ENCODE data around the gene ANKRD24. TPM values are rescaled to one million over a fixed set of nuclear protein-coding genes. Genes with fewer than 3 reads are reported as not detected.

ANKRD24 gene
- total and polyA plus RNA-seq, 2 experiments from 2014 or later: 3.7 to 18.0 TPM

DNA sequence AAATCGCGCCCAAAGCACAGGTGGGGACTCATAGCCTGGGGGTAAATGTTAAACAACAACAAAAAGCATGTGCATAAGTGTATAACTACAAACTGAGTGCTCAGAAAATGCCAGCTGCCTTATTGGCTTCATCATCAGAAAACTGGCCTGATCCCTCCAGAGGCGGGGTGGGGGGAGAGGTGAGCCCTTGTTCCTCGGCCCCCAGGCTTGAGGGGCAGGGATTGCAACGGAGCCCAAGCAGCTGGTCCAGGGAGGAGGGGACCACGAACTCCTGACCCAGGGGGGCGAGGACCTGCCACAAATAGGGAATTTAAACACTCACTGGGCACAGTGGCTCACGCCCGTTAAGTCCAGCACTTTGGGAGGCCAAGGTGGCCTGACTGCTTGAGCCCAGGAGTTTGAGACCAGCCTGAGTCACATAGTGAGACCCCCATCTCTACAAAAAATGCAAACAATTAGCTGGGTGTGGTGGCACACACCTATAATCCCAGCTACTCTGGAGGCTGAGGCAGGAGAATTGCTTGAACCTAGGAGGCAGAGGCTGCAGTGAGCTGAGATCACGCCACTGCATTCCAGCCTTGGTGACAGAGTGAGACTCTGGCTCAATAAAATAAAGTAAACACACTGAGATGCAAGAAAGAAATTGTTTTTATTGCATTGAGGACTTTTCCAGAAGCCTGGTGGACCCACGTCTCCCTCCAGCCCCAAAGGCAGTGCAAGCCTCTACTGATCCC lies 8.8 kb upstream of the ANKRD24 start (continued):
- TF ChIP-seq REST (IDR thresholded peaks at IDR 0.05; ENCODE audit: unreplicated experiment): no peak
- TF ChIP-seq NANOG (IDR thresholded peaks at IDR 0.05; ENCODE audit: borderline replicate concordance): no peak
- no peak for TF ChIP-seq STAT1 (IDR thresholded peaks at IDR 0.05; ENCODE audit: unreplicated experiment)
- no peak for TF ChIP-seq POLR2AphosphoS5 (IDR thresholded peaks at IDR 0.05; ENCODE audit: low read depth)
- no peak for TF ChIP-seq CREB1 (CRISPR knock-in tag; IDR thresholded peaks at IDR 0.05; ENCODE audit: low read depth)
- TF ChIP-seq CTCF (conservative IDR thresholded peaks at IDR 0.05; ENCODE audit: low read depth in 2 of 2): no peak
- TF ChIP-seq EZH2 (IDR thresholded peaks at IDR 0.05; ENCODE audit: low read depth, unreplicated experiment): no peak
- no peak for TF ChIP-seq JUNB (IDR thresholded peaks at IDR 0.05; ENCODE audit: unreplicated experiment)

GRCh38 chr19:4174213-4174894 lies 8.1 kb upstream of the ANKRD24 start:
- Histone ChIP-seq H3K4me2 (no peak overlapping the region), H3K27ac (ENCODE audit: low read depth) (no peak overlapping the region), H3K4me1 (ENCODE audit: insufficient read depth) (no peaks in the 10 kb centered on the region), H3F3A (replicated peaks; ENCODE audit: low read depth) (no peaks in the 10 kb centered on the region), H4K20me1 (replicated peaks; ENCODE audit: insufficient read depth) (no peaks in the 10 kb centered on the region; the same call in 1 of the 2 replicates), H3K9me2 (ENCODE audit: insufficient read depth) (no peaks in the 10 kb centered on the region), H3K36me3 (ENCODE audit: insufficient read depth) (no peaks in the 10 kb centered on the region), H3K4me3 (no peak overlapping the region), H2AFZ (no peak overlapping the region), H3K79me2 (replicated peaks; ENCODE audit: insufficient read depth) (no peaks in the 10 kb centered on the region), H3K27me3 (ENCODE audit: insufficient read depth) (peaks cover 8% of the 10 kb centered on the region; the same call in 1 of the 2 replicates)
- H3K9me3 Mint-ChIP-seq: no peaks in the 10 kb centered on the region
- peaks cover 4% of the 10 kb centered on the region; the same call in 1 of the 3 replicates for H3K4me1 Mint-ChIP-seq
- peaks cover 17% of the 10 kb centered on the region for H3K27me3 Mint-ChIP-seq (ENCODE audit: insufficient read depth, low read depth, poor library complexity)
- H3K36me3 Mint-ChIP-seq (ENCODE audit: low read depth): peaks cover 2% of the 10 kb centered on the region; the same call in 2 of the 3 replicates
- DNase-seq (ENCODE audit: low spot score): no peak
- no peak overlapping the region for H3K4me3 Mint-ChIP-seq
- ATAC-seq: no peak
- no peak overlapping the region for H3K27ac Mint-ChIP-seq
- TF ChIP-seq CTCF (conservative IDR thresholded peaks at IDR 0.05; ENCODE audit: low read depth in 2 of 2) (no peak), REST (IDR thresholded peaks at IDR 0.05; ENCODE audit: unreplicated experiment) (no peak)
